ENCODE results near the gene ARFRP1. TPM values are rescaled to one million over a fixed set of nuclear protein-coding genes. Genes with fewer than 3 reads are reported as not detected.

ARFRP1 gene
- total RNA-seq, 2 experiments from 2014 or later: 53.3 to 82.1 TPM

DNA sequence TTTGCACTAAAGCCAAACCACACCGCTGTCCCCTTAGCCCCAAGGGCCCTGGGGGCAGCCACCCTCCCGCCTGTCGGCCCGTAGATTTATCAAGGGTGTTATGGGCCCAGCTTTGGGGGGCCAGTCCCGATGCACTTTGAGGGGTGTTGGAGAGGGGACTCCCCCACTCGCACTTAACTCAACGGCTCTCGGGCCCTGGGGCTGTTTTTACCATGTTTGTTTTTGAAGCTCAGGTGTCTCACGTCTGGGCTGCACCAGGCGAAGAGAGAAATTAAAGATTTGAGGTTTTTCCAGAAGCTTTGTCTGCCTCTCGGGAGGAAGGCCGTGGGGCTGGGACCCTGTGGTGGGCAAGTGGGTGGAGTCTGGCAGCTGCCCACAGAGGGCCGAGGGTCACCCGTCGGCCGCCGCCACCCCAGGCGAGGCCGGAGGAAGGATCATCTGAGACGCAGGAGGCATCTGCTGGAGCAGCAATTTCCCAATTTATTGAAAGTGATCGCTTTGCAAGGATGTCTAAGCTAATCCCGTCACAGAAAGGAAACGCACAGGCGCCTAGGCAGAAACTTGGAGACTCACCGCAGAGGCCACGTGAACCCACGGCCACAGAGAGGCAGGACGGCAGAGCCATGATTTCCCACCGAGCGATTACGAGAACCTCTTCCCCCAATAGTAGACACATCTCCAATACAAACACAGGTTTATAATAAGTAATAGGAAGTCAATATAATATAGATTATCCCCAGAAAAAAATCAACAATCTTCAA, 35.6 kb upstream of the ARFRP1 start:
- Histone ChIP-seq H3K4me2 (ENCODE audit: low read length) (no peak overlapping the region), H3K4me3 (ENCODE audit: low read depth, low read length, poor library complexity, severe bottlenecking) (no peak overlapping the region), H3K9me3 (ENCODE audit: low read length) (no peaks in the 10 kb centered on the region), H3K79me2 (ENCODE audit: insufficient read depth, low read depth, low read length) (no peaks in the 10 kb centered on the region), H3K4me1 (ENCODE audit: insufficient read depth, low read length, poor library complexity, severe bottlenecking) (peaks cover 37% of the 10 kb centered on the region), H2AFZ (ENCODE audit: low read length) (no peak overlapping the region), H3K27ac (ENCODE audit: low read depth, low read length, poor library complexity, severe bottlenecking) (no peak overlapping the region), H3K9me2 (ENCODE audit: insufficient read depth, low read length) (no peaks in the 10 kb centered on the region), H4K20me1 (ENCODE audit: insufficient read depth, low read length) (no peaks in the 10 kb centered on the region), H3K36me3 (ENCODE audit: insufficient read depth, low read length) (peaks cover 35% of the 10 kb centered on the region)
- TF ChIP-seq, protein P1, sequence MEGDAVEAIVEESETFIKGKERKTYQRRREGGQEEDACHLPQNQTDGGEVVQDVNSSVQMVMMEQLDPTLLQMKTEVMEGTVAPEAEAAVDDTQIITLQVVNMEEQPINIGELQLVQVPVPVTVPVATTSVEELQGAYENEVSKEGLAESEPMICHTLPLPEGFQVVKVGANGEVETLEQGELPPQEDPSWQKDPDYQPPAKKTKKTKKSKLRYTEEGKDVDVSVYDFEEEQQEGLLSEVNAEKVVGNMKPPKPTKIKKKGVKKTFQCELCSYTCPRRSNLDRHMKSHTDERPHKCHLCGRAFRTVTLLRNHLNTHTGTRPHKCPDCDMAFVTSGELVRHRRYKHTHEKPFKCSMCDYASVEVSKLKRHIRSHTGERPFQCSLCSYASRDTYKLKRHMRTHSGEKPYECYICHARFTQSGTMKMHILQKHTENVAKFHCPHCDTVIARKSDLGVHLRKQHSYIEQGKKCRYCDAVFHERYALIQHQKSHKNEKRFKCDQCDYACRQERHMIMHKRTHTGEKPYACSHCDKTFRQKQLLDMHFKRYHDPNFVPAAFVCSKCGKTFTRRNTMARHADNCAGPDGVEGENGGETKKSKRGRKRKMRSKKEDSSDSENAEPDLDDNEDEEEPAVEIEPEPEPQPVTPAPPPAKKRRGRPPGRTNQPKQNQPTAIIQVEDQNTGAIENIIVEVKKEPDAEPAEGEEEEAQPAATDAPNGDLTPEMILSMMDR (conservative IDR thresholded peaks at IDR 0.05; ENCODE audit: low read length): no peak
- no peak for TF ChIP-seq EZH2phosphoT487 (IDR thresholded peaks at IDR 0.05; ENCODE audit: borderline replicate concordance, low read depth, low read length)
- ChIA-PET POLR2A (interaction anchor here (0.7 kb wide), 1 partner anchor 8 kb away, joined by 3 read pairs; no protein-coding TSS in a partner anchor), CTCF (ENCODE audit: unreplicated experiment) (no interaction called here)
- intact Hi-C loops (cut with micrococcal nuclease; ENCODE audit: unreplicated experiment): no loop called here
- TSS peak; percentile 68 for BruUV-seq (replicated peaks)
- DNase-seq (ENCODE audit: low spot score): no peak

DNA sequence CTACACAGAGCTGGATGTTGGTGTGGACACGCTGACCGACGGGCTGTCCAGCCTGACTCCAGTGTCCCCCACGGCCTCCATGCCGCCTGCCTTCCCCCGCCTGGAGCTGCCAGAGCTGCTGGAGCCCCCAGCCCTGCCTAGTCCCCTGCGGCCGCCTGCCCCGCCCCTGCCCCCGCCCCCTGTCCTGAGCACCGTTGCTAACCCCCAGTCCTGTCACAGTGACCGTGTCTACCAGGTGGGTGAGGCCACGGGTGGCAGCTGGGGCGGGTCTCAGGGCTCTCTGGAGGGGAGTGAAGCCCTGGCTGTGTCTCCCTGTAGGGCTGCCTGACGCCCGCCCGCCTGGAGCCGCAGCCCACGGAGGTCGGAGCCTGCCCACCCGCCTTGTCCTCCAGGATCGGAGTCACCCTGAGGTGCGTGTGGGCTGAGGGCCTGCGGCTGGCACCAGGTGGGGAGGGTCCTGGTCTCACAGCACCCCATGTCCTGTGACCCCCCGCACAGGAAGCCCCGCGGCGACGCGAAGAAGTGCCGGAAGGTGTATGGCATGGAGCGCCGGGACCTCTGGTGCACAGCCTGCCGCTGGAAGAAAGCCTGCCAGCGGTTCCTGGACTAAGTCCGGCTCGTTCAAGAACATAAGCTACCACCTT, 34.7 kb upstream of the ARFRP1 start:
- Histone ChIP-seq H3K79me2 (ENCODE audit: insufficient read depth, low read depth, low read length) (no peaks in the 10 kb centered on the region), H3K27ac (ENCODE audit: low read depth, low read length, poor library complexity, severe bottlenecking) (no peak overlapping the region), H3K4me2 (ENCODE audit: low read length) (no peak overlapping the region), H3K9me3 (ENCODE audit: low read length) (no peaks in the 10 kb centered on the region), H3K4me1 (ENCODE audit: insufficient read depth, low read length, poor library complexity, severe bottlenecking) (peaks cover 37% of the 10 kb centered on the region), H4K20me1 (ENCODE audit: insufficient read depth, low read length) (no peaks in the 10 kb centered on the region), H3K4me3 (ENCODE audit: low read depth, low read length, poor library complexity, severe bottlenecking) (no peak overlapping the region), H3K9me2 (ENCODE audit: insufficient read depth, low read length) (no peaks in the 10 kb centered on the region), H2AFZ (ENCODE audit: low read length) (no peak overlapping the region), H3K36me3 (ENCODE audit: insufficient read depth, low read length) (peaks cover 39% of the 10 kb centered on the region)
- intact Hi-C loops (cut with micrococcal nuclease; ENCODE audit: unreplicated experiment): no loop called here
- ChIA-PET POLR2A (no interaction called here), CTCF (ENCODE audit: unreplicated experiment) (interaction anchor here (0.6 kb wide), 1 partner anchor 1098 kb away, joined by 3 read pairs; no protein-coding TSS in a partner anchor)
- DNase-seq (ENCODE audit: low spot score): no peak
- BruUV-seq (replicated peaks): no TSS peak
- no peak for TF ChIP-seq EZH2phosphoT487 (IDR thresholded peaks at IDR 0.05; ENCODE audit: borderline replicate concordance, low read depth, low read length)
- TF ChIP-seq, protein P1 (conservative IDR thresholded peaks at IDR 0.05; ENCODE audit: low read length): no peak
